ENCODE measurements around the gene FAHD1.
A peak's percentile ranks its signal among the peaks of the same experiment; 100 is the strongest.

The FAHD1 gene

GRCh38 chr16:1781758-1782407 is 45.1 kb upstream of the FAHD1 start (continued):
- TF ChIP-seq ZNF596 (tag by site-specific recombination; IDR thresholded peaks at IDR 0.05) (peak; percentile 59), SP3 (tag by site-specific recombination; IDR thresholded peaks at IDR 0.05) (peak; percentile 76), HOXC10 (CRISPR knock-in tag; IDR thresholded peaks at IDR 0.05) (no peak), ZNF335 (tag by site-specific recombination; conservative IDR thresholded peaks at IDR 0.05) (peak; percentile 97)
- TF ChIP-seq, protein P1, sequence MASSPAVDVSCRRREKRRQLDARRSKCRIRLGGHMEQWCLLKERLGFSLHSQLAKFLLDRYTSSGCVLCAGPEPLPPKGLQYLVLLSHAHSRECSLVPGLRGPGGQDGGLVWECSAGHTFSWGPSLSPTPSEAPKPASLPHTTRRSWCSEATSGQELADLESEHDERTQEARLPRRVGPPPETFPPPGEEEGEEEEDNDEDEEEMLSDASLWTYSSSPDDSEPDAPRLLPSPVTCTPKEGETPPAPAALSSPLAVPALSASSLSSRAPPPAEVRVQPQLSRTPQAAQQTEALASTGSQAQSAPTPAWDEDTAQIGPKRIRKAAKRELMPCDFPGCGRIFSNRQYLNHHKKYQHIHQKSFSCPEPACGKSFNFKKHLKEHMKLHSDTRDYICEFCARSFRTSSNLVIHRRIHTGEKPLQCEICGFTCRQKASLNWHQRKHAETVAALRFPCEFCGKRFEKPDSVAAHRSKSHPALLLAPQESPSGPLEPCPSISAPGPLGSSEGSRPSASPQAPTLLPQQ (tag by site-specific recombination; IDR thresholded peaks at IDR 0.05) = 0 out of 2 replicates have a peak, but pooled peaks have one; percentile 47

DNA sequence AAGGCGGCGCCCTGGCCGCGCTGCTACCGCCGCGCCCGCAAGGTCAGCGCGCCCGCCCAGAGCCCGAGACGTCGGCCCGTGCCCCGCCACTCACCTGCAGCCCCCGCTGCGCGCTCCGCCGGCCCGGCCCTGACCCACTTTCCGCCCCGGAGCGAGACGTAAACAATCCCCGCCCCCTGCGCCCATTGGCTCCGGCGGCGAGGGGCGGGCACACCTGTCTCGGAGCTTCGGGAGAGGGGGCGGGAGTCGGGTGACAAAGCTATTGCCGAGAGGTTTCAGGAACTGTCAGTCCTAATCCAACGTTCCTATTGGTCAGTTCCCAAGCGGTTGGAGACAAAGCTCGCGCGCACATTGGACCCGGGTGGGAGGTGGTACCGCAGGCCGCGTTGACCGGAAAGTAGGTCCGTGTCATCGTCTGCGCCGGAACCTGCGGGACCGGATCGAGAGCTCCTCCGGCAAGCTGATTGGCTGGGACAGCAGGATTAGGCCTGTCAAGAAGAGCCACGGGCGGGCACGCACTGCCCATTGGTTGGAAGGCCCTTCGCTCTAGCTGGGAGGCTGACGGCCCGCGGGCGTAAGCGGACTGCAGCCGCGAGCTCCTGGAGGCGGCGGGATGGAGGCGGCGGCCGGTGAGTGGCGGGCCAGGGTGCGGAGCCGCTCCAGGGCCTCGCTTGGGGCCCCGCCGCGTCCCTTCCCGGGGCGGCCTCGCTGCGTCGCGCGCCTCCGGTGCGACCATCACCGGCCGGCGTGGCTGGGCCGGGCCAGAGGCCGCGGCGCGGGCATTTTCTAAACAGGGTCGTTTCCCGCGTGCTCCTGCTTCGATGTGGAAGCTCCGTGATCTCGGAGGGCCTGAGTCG is 44.4 kb upstream of the FAHD1 start, which contains the start of the genes NUBP2 and SPSB3:
Gene NUBP2, plus strand, starts transcription at position 553 of the 857 bp plus-strand sequence. Its CDS starts 61 bp downstream, at position 614.
Gene SPSB3, minus strand, starts transcription at position 164 of the 857 bp plus-strand sequence. CDS start 1,088 bp downstream, outside the sequence.
- Histone ChIP-seq H3K36me3 (ENCODE audit: control insufficient read depth in 2 of 2, insufficient read depth in 1 of 2, low read length in 2 of 2) (peaks cover 15 to 63% of the 10 kb centered on the region in 2 experiments; a peak in 2 of 3 replicates), H3K4me1 (ENCODE audit: control insufficient read depth, insufficient read depth, low read length) (peaks cover 6% of the 10 kb centered on the region), H3K4me3 (ENCODE audit: low read depth, low read length) (peak within 1 kb of the TSS; percentile 90), H3K27ac (ENCODE audit: extremely low read depth, low read depth, low read length) (peak within 1 kb of the TSS; percentile 87), H3K9me3 (ENCODE audit: control insufficient read depth, insufficient read depth, low read depth, low read length) (no peaks in the 10 kb centered on the region)
- POLR2A ChIA-PET = interaction anchor here (0.5 to 5.2 kb wide), 26 partner anchors 8 to 995 kb away, joined by 3 to 113 read pairs (median 4); partner anchors contain the start of genes CRAMP1, EME2, FAHD1 and HAGH
- CTCF ChIA-PET = interaction anchor here (0.6 to 1.3 kb wide), 7 partner anchors 8 to 357 kb away, joined by 3 to 14 read pairs (median 3); partner anchors contain the start of gene MAPK8IP3
- TF ChIP-seq ZIC2 (tag by site-specific recombination; IDR thresholded peaks at IDR 0.05) (0 out of 2 replicates have a peak, but pooled peaks have one; percentile 5), HOXC10 (CRISPR knock-in tag; IDR thresholded peaks at IDR 0.05) (peak; percentile 21; the same call in 1 of the 2 replicates), ZNF341 (tag by site-specific recombination; IDR thresholded peaks at IDR 0.05; ENCODE audit: low read depth) (peak; percentile 67), KLF1 (tag by site-specific recombination; IDR thresholded peaks at IDR 0.05) (peak; percentile 14; the same call in 1 of the 2 replicates), ZSCAN30 (tag by site-specific recombination; IDR thresholded peaks at IDR 0.05) (peak; percentile 60; the same call in 1 of the 2 replicates), ZNF670 (tag by site-specific recombination; IDR thresholded peaks at IDR 0.05; ENCODE audit: low read depth) (no peak), ZBTB26 (tag by site-specific recombination; optimal IDR thresholded peaks at IDR 0.05) (peak; percentile 72), ZNF394 (tag by site-specific recombination; IDR thresholded peaks at IDR 0.05; ENCODE audit: borderline replicate concordance) (no peak), GLIS2 (tag by site-specific recombination; IDR thresholded peaks at IDR 0.05) (no peak), KLF16 (tag by site-specific recombination; IDR thresholded peaks at IDR 0.05) (0 out of 2 replicates have a peak, but pooled peaks have one; percentile 52), ZNF37A (tag by site-specific recombination; IDR thresholded peaks at IDR 0.05) (0 out of 2 replicates have a peak, but pooled peaks have one; percentile 11), ZNF324 (tag by site-specific recombination; IDR thresholded peaks at IDR 0.05) (no peak), ZNF132 (tag by site-specific recombination; IDR thresholded peaks at IDR 0.05; ENCODE audit: borderline replicate concordance) (no peak), ZNF133 (tag by site-specific recombination; IDR thresholded peaks at IDR 0.05) (no peak), KLF8 (tag by site-specific recombination; IDR thresholded peaks at IDR 0.05) (peak; percentile 53; the same call in 1 of the 2 replicates), ZNF311 (tag by site-specific recombination; IDR thresholded peaks at IDR 0.05; ENCODE audit: borderline replicate concordance) (no peak), ZNF221 (tag by site-specific recombination; IDR thresholded peaks at IDR 0.05; ENCODE audit: borderline replicate concordance) (no peak; the same call in 1 of the 2 replicates), ZNF629 (tag by site-specific recombination; IDR thresholded peaks at IDR 0.05) (peak; percentile 62; the same call in 1 of the 2 replicates), SP2 (tag by site-specific recombination; IDR thresholded peaks at IDR 0.05) (peak; percentile 99)
- TF ChIP-seq, protein P2, sequence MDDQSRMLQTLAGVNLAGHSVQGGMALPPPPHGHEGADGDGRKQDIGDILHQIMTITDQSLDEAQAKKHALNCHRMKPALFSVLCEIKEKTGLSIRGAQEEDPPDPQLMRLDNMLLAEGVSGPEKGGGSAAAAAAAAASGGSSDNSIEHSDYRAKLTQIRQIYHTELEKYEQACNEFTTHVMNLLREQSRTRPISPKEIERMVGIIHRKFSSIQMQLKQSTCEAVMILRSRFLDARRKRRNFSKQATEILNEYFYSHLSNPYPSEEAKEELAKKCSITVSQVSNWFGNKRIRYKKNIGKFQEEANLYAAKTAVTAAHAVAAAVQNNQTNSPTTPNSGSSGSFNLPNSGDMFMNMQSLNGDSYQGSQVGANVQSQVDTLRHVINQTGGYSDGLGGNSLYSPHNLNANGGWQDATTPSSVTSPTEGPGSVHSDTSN (CRISPR knock-in tag; IDR thresholded peaks at IDR 0.05) = peak; percentile 98
- TF ChIP-seq, protein P3, sequence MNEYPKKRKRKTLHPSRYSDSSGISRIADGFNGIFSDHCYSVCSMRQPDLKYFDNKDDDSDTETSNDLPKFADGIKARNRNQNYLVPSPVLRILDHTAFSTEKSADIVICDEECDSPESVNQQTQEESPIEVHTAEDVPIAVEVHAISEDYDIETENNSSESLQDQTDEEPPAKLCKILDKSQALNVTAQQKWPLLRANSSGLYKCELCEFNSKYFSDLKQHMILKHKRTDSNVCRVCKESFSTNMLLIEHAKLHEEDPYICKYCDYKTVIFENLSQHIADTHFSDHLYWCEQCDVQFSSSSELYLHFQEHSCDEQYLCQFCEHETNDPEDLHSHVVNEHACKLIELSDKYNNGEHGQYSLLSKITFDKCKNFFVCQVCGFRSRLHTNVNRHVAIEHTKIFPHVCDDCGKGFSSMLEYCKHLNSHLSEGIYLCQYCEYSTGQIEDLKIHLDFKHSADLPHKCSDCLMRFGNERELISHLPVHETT (tag by site-specific recombination; IDR thresholded peaks at IDR 0.05) = peak; percentile 63; the same call in 1 of the 2 replicates
- TF ChIP-seq, protein P4, sequence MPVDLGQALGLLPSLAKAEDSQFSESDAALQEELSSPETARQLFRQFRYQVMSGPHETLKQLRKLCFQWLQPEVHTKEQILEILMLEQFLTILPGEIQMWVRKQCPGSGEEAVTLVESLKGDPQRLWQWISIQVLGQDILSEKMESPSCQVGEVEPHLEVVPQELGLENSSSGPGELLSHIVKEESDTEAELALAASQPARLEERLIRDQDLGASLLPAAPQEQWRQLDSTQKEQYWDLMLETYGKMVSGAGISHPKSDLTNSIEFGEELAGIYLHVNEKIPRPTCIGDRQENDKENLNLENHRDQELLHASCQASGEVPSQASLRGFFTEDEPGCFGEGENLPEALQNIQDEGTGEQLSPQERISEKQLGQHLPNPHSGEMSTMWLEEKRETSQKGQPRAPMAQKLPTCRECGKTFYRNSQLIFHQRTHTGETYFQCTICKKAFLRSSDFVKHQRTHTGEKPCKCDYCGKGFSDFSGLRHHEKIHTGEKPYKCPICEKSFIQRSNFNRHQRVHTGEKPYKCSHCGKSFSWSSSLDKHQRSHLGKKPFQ (tag by site-specific recombination; IDR thresholded peaks at IDR 0.05) = no peak
